H54 (cell line): Measurements from ENCODE around the gene TRAF2.

Experiments used
- DNase-seq: peaks from one replicate; pipeline ENCODE4 v3.0.0; 2011; ENCODE audit warnings: low spot score, mixed read lengths; ENCODE audit not compliant: insufficient read length
- FAIRE-seq: peaks from 3 replicates; lab custom pipeline; 2011; peaks lifted over from hg19 to GRCh38; lab: Jason Lieb, UNC
- POLR2A ChIP-seq: IDR thresholded peaks from 2 replicates; pipeline ENCODE4 v1.6.1; 2011; ENCODE audit warnings: low read depth, mild to moderate bottlenecking, low read length

Gene TRAF2

GRCh38 chr9:136916330-136917184 lies 30.2 kb downstream of the TRAF2 start:
- no peak for DNase-seq
- TF ChIP-seq POLR2A: no peak

GRCh38 chr9:136917902-136918301 lies 31.6 kb downstream of the TRAF2 start:
- FAIRE-seq (no peak), DNase-seq (no peak)
- no peak for TF ChIP-seq POLR2A

More at GRCh38 chr9:136916330-136917184, 30.2 kb downstream of the TRAF2 start:
- no peak for FAIRE-seq

- TF ChIP-seq POLR2A: no peak
- FAIRE-seq (no peak), DNase-seq (no peak)
Observed at GRCh38 chr9:136920069-136920468, 33.8 kb downstream of the TRAF2 start.

GRCh38 chr9:136920734-136921231 lies 34.5 kb downstream of the TRAF2 start:
- TF ChIP-seq POLR2A: no peak
- DNase-seq (no peak), FAIRE-seq (no peak)

GRCh38 chr9:136921307-136921706 lies 35.0 kb downstream of the TRAF2 start:
- no peak for DNase-seq
- FAIRE-seq: no peak
- TF ChIP-seq POLR2A: no peak

- no peak for FAIRE-seq
- TF ChIP-seq POLR2A: no peak
- DNase-seq: no peak
Observed at GRCh38 chr9:136921718-136922117, 35.4 kb downstream of the TRAF2 start.

- no peak for DNase-seq
- no peak for FAIRE-seq
- no peak for TF ChIP-seq POLR2A
Observed at GRCh38 chr9:136922540-136922939, 36.2 kb downstream of the TRAF2 start.

GRCh38 chr9:136923881-136924280 lies 37.6 kb downstream of the TRAF2 start:
- DNase-seq (no peak), FAIRE-seq (no peak)
- TF ChIP-seq POLR2A: no peak

- no peak for TF ChIP-seq POLR2A
- no peak for DNase-seq
- FAIRE-seq: no peak
Observed at GRCh38 chr9:136925414-136926153, 39.3 kb downstream of the TRAF2 start.

- TF ChIP-seq POLR2A: no peak
- no peak for FAIRE-seq
Observed at GRCh38 chr9:136926154-136926704, 39.9 kb downstream of the TRAF2 start.

GRCh38 chr9:136926749-136927148 lies 40.4 kb downstream of the TRAF2 start:
- DNase-seq: no peak
- no peak for FAIRE-seq
- no peak for TF ChIP-seq POLR2A

More at GRCh38 chr9:136926154-136926704, 39.9 kb downstream of the TRAF2 start:
- no peak for DNase-seq

GRCh38 chr9:136927343-136928271 lies 41.3 kb downstream of the TRAF2 start:
- no peak for FAIRE-seq
- no peak for DNase-seq
- TF ChIP-seq POLR2A: no peak

- no peak for DNase-seq
- no peak for TF ChIP-seq POLR2A
- no peak for FAIRE-seq
Observed at GRCh38 chr9:136928591-136928990, 42.3 kb downstream of the TRAF2 start.
